ENCODE data around the gene DENND1B.

DENND1B gene

DNA sequence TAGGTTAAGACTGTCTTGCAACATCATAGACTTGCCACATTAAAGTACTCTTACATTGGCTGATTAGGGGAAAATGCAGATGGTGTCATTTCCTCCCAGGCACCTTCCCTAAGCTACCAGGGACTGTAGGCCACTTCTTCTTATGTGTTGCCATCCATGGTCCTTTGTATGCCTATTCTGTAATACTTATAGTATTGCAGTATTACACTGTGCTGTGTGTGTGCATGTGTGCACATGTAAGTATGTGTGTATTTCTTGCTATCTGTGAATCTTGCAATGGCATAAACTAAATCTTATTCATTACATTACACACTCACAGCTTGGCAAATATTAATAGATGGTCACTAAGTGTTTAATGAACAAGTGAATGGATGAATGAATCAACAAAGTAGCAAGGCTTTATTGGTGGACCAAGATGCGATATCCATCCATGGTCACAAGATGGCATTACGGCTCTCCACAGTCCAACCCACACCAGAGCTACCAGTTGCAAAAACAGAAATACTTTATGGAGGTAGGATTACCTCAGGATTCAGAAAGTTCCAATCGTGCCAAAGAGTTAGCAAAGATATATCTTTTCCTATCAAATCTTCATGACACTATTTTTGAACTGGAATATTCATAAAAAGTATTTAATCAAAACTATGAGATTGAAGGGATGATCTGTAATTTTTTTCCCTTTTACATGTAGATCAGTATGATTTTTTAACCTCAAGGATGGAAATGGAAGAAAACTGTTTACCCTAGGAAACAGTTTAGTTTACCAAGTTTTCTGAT is 160.2 kb downstream of the DENND1B start:
- TF ChIP-seq, protein P1, sequence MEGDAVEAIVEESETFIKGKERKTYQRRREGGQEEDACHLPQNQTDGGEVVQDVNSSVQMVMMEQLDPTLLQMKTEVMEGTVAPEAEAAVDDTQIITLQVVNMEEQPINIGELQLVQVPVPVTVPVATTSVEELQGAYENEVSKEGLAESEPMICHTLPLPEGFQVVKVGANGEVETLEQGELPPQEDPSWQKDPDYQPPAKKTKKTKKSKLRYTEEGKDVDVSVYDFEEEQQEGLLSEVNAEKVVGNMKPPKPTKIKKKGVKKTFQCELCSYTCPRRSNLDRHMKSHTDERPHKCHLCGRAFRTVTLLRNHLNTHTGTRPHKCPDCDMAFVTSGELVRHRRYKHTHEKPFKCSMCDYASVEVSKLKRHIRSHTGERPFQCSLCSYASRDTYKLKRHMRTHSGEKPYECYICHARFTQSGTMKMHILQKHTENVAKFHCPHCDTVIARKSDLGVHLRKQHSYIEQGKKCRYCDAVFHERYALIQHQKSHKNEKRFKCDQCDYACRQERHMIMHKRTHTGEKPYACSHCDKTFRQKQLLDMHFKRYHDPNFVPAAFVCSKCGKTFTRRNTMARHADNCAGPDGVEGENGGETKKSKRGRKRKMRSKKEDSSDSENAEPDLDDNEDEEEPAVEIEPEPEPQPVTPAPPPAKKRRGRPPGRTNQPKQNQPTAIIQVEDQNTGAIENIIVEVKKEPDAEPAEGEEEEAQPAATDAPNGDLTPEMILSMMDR (conservative IDR thresholded peaks at IDR 0.05), result peak; percentile 88
- no peak for TF ChIP-seq ZFX (IDR thresholded peaks at IDR 0.05)
- H3K27ac ChIP-seq, result no peak overlapping the region

DNA sequence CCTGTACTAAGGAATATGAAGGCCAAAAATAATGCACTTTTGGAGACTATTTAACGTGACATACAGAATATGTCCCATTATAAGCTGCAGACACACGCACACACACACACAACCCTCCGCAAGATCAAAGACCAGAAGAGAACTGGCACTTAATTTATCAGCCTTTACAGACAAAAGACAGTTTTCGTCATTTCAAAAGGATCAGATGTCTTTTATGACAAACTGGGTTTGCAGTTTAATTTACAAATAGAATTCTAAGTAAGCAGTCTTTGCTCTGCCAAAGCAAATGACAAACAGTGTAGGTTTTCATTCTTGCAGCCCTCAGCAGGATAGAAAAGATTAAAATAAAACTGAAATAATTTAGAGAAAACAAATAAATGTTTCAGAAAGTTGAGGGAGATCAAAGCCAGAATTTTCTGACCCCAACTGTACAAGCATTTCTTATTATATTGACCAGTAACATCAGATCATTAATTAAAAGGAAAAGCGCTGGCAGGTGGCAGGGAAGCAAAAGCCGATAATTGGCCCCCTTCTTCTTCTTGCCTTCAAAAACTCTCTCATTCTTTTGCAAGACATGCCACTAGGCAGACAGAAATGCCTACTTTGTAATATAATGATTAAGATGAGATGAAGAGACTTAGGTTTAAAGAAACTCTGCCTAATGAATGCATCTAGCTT is 169.0 kb downstream of the DENND1B start:
- TF ChIP-seq, protein P1 (conservative IDR thresholded peaks at IDR 0.05), result no peak
- TF ChIP-seq ZFX (IDR thresholded peaks at IDR 0.05), result no peak
- H3K27ac ChIP-seq, result no peak overlapping the region

DNA sequence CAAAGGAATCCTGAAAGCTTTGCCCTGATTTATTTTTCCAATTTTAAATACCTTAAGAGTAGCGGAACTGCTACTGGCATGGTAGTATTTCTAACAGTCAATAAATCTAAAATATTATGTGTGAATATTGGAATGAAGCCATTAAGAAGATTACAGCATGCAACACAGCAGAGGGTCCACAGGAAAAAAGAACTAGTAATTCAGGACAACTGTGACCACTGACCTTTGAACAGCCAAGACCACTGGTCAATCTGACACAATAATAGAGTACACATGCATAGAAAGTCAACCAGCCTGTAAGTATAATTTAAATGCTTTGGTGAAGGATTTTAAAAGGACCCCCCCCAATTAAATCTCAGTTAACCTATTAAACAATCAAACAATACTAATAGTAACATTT is 171.0 kb downstream of the DENND1B start:
- no peak overlapping the region for H3K27ac ChIP-seq
- TF ChIP-seq, protein P1 (conservative IDR thresholded peaks at IDR 0.05), result no peak
- no peak for TF ChIP-seq ZFX (IDR thresholded peaks at IDR 0.05)

- H3K27ac ChIP-seq, result no peak overlapping the region
- TF ChIP-seq, protein P1 (conservative IDR thresholded peaks at IDR 0.05), result no peak
- no peak for TF ChIP-seq ZFX (IDR thresholded peaks at IDR 0.05)
Measured at GRCh38 chr1:197600751-197601150, 174.5 kb downstream of the DENND1B start.

GRCh38 chr1:197599789-197600188 is 175.5 kb downstream of the DENND1B start:
- no peak overlapping the region for H3K27ac ChIP-seq
- no peak for TF ChIP-seq ZFX (IDR thresholded peaks at IDR 0.05)
- TF ChIP-seq, protein P1 (conservative IDR thresholded peaks at IDR 0.05), result no peak

DNA sequence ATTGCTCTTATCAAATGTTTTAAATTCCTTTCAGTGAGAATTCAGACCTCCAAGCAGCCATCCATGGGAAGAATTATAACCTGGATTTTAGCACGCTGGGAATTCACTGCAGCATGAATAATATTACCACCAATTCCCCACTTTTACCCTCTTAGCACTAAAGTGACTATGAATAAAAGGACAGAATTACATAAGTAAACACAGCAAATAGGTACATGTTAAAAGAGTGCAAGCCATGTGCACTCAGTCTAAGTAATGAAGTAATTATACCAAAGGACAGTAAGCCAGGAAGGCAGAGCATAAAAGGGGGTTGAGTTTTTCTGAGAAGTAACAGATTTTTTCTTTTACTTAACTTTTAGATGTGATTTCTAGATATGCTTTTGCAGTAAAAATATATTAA is 176.3 kb downstream of the DENND1B start:
- TF ChIP-seq, protein P1 (conservative IDR thresholded peaks at IDR 0.05), result no peak
- TF ChIP-seq ZFX (IDR thresholded peaks at IDR 0.05), result no peak
- H3K27ac ChIP-seq, result no peak overlapping the region

- H3K27ac ChIP-seq, result no peak overlapping the region
- TF ChIP-seq, protein P1 (conservative IDR thresholded peaks at IDR 0.05), result no peak
- TF ChIP-seq ZFX (IDR thresholded peaks at IDR 0.05), result no peak
Measured at GRCh38 chr1:197595304-197595904, 179.9 kb downstream of the DENND1B start.

All from C4-2B (cell line).